Fibroblast of peridontal ligament (primary cell): ENCODE measurements around the gene PNPLA2.

ENCODE experiments used
- DNase-seq: peaks from one replicate; pipeline ENCODE4 v3.0.0-alpha.2; 2010; ENCODE audit errors: extremely low read depth

Gene PNPLA2

GRCh38 chr11:844693-845644 lies 26.3 kb downstream of the PNPLA2 start:
- DNase-seq, result peak; percentile 97

- DNase-seq, result no peak
These were observed 27.3 kb downstream of the PNPLA2 start for GRCh38 chr11:845872-846495.

- DNase-seq, result no peak
These were observed 27.9 kb downstream of the PNPLA2 start for GRCh38 chr11:846496-847098.

- DNase-seq, result no peak
These were observed 29.2 kb downstream of the PNPLA2 start for GRCh38 chr11:847876-848275.

- no peak for DNase-seq
These were observed 29.7 kb downstream of the PNPLA2 start for GRCh38 chr11:848380-848931.

- no peak for DNase-seq
These were observed 30.6 kb downstream of the PNPLA2 start for GRCh38 chr11:849104-849824.

GRCh38 chr11:849951-850774 lies 31.4 kb downstream of the PNPLA2 start:
- no peak for DNase-seq

- no peak for DNase-seq
These were observed 32.4 kb downstream of the PNPLA2 start for GRCh38 chr11:850775-851763.

- DNase-seq, result no peak
These were observed 34.0 kb downstream of the PNPLA2 start for GRCh38 chr11:852762-853161.

GRCh38 chr11:853682-854448 lies 35.2 kb downstream of the PNPLA2 start:
- no peak for DNase-seq

- DNase-seq, result no peak
These were observed 36.1 kb downstream of the PNPLA2 start for GRCh38 chr11:854601-855329.

GRCh38 chr11:855330-855674 lies 36.6 kb downstream of the PNPLA2 start:
- no peak for DNase-seq

- no peak for DNase-seq
These were observed 37.1 kb downstream of the PNPLA2 start for GRCh38 chr11:855796-856195.

- DNase-seq, result no peak
These were observed 37.7 kb downstream of the PNPLA2 start for GRCh38 chr11:856397-856796.

GRCh38 chr11:858053-858761 lies 39.5 kb downstream of the PNPLA2 start:
- no peak for DNase-seq

GRCh38 chr11:858762-859339 lies 40.1 kb downstream of the PNPLA2 start:
- DNase-seq, result no peak
